GM19193 (cell line): ENCODE results near the gene STARD5.

Experiments used
- POLR2A ChIP-seq: IDR thresholded peaks from 4 replicates; pipeline ENCODE4 v1.6.1; 2011; ENCODE audit not compliant: insufficient read depth, insufficient read length; ENCODE audit errors: extremely low read depth

STARD5 gene

DNA sequence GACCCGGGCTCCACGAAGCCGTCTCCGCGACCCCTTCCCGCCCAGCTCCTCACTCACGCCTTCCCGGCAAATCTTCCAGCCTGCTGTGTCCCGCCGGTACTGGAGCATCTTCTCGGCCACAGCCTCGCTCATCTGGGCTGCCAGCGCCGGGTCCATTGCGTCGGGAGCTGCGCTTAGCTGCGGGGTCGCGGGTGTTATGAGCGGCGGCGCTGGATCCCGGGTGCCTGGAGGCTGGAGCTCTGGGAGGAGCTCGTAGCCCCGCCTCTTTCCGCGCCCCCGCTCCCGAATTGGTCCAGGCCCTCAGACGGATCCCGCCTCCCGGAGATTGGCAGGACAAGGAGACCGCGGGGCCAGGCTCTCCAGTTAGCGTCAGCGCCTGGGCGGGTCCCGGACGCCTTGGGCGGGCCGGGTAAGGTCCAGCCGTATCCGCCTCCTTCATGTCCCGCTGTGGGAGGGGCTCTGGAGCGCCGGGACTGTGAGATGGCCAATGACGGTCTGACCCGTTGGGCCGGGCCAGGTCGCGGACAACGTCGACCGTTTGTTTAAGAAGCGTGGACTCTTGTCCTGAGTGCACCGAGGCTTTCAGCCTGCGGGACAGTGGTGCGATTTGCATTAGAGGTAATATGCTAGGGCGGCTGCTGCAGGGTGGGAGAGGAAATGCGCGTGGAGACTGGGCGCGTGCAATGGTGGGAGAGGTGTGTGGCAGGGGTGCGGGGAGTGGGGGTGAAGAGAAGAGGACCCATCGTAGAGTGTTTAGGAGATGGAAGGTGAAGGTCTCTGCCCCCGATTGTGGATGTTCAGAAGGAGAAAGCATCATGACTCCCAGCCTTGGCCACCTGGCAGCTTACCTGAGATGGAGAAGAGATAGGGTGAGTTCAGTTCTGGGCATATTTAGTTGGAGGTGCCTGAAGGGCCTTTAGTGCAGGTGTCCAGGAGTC is at the start of gene STARD5:
Gene STARD5 (minus strand): TSS at position 198 of the 938 bp plus-strand sequence. CDS start 42 bp downstream, at position 156.
- TF ChIP-seq POLR2A = peak; percentile 77

GRCh38 chr15:81373176-81373575 is 49.2 kb upstream of the STARD5 start:
- no peak for TF ChIP-seq POLR2A

- TF ChIP-seq POLR2A = no peak
Observed at GRCh38 chr15:81372575-81372974, 48.6 kb upstream of the STARD5 start.

DNA sequence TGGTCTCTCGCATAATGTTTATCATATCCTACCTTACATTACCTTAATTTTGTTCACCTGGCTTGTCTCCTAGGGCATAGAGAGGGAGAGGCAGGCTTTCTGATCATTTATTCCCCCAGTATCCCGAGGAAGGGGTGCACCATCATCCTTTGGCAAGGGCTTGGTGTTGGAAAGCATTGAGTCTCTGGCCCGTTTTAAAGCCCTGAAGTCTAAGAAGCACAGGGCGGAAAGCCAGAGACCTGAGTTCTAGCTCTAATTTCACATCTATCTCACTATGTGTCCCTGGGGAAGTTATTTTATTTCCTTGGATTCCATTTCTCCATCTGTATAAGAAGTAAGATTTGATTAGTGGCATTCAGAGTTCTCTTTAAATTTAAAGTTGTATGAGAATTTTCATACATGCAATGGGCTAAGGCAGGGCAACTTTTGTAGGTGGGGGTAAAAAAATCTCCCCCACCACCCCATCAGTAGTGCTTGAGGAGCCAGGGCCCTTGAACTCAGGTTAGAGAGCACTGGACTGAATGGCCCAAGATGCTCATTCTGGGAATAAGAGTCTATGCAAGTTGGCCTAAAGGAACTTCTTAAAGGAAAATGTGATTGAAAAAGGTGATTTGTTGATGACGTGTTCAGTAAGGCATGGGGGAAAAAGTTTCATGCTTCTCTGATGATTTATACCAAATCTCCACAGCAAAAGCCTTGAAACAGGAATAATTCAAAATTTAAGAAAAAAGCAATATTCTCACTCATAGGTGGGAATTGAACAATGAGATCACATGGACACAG is 40.0 kb upstream of the STARD5 start:
- TF ChIP-seq POLR2A = no peak

- no peak for TF ChIP-seq POLR2A
Observed at GRCh38 chr15:81363276-81363675, 39.3 kb upstream of the STARD5 start.

- TF ChIP-seq POLR2A = no peak
Observed at GRCh38 chr15:81362790-81363189, 38.8 kb upstream of the STARD5 start.

DNA sequence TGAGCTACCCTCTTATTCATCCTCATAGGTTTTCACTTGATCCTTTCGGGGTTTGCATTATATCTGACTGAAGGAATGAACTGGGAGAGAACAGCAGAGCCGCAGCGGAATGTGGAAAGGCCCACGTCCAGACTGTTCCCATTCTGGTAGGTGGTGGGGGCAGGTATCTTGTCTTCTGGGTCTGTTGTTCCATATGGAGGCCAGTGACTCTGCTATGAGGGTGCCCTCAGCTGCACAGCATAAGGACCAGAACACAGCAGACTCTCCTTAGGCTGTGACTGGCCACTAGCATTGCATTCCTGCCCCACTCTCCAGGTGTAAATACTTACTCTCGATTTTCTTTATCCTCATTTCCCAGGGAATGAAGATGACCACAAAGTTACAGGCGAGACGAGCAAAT is 38.0 kb upstream of the STARD5 start:
- TF ChIP-seq POLR2A = no peak

GRCh38 chr15:81360491-81360890 is 36.5 kb upstream of the STARD5 start:
- no peak for TF ChIP-seq POLR2A

DNA sequence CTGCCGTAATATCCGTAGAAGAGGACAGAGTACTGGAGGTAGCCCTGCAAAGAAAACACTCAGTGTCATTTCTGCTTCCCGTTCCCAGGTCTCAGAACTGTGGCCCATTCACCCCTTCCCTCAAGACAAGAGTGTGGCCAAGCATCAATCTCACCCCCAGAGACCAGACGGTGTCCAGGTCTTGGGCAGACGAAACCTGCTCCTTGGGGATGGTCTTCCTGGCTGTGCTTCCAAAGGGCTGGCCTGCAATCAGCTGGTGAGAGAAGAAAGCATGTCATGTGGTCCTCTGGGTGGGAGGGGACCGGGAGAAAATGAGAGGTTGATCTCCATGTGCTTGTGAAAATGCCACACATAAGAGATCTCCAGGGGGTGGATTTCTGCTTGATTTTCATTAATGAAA is 34.3 kb upstream of the STARD5 start:
- no peak for TF ChIP-seq POLR2A

GRCh38 chr15:81357180-81357686 is 33.3 kb upstream of the STARD5 start:
- no peak for TF ChIP-seq POLR2A

GRCh38 chr15:81356252-81356651 is 32.3 kb upstream of the STARD5 start:
- TF ChIP-seq POLR2A = no peak

DNA sequence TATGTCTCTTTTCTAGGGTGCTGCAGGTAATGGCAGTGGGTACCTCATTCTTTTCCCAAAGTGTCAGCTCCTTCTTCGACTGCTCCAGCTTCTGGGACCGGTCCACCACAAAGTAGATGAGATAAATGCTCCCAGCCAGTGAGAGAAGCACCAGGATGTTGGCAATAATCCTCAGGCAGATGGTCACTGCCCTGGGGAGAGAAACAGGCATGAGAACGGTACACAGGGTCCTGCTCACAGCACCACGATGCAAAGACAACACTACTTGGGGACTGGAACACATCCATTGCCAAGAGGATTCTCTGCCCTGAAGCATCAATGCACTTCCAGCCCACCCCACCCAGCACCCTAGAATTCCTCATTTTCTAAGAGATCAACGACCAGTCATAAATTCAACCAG is 27.7 kb upstream of the STARD5 start:
- no peak for TF ChIP-seq POLR2A

DNA sequence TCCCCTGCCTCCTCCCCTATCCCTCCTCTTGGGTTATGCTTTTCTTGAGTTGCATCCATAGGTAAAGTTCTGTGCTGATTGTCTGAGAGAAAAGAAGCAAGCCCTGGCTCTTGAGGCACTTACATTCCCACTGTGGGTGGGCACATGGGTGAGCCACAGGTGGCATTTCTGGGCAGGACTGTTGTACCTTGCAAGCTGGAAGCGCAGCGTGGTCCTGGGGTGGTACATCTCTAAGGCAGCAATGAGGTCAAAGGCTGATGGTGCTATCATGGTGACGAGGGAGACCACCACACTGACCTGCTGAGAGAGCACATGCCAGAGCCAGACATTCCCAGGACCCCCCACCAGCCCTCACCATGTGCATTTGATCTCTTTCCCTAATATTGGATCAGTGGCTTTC is 25.3 kb upstream of the STARD5 start:
- no peak for TF ChIP-seq POLR2A

DNA sequence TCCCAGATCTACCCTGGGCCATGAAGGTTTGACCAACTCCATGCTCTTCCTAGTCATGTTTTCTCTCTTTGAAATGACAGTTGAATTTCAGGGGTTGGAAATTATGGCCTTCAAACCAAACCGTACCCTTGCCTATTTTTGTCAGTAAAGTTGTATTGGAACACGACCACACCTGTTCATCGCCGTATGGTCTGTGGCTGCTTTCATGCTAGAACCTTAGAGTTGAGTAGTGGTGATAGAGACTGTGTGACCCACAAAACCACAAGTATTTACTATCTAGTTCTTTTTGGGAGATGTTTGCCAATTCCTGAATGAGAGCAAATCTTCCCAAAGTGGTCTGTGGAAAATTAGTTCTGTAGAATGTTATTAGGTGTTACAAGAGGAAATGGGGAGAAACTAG is 24.0 kb upstream of the STARD5 start:
- TF ChIP-seq POLR2A = no peak

DNA sequence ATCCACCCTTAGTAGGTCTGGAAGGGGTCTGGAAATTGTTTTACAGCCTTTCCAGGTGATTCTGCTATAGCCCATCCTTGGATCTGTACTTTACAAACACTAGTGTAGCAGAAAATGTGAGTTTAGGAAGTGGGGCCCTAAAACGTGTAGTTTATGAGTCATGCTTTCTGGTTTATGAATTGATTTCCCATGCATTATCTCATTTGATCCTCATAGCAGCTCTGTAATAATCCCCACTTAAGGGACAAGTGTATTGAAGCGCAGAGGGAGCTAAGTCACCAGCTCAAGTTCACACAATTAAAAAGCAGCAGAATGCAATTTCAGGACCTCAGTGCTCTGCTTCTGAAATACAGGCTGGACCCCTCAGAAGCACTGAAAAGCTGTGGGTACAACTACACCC is 22.7 kb upstream of the STARD5 start:
- no peak for TF ChIP-seq POLR2A
